HepG2 (cell line): Measurements from ENCODE around the gene FAIM2. TPM values are rescaled to one million over a fixed set of nuclear protein-coding genes. Genes with fewer than 3 reads are reported as not detected.

Experiments used
- DMAP1 ChIP-seq: IDR thresholded peaks from 2 replicates; pipeline ENCODE4 v1.6.1; 2016
- GABPB1 ChIP-seq: IDR thresholded peaks from 2 replicates; pipeline ENCODE4 v1.6.1; 2016; ENCODE audit warnings: mild to moderate bottlenecking, missing genetic modification reagents, moderate library complexity, missing compliant biosample characterization
- HOXD1 ChIP-seq: sonication (generic); formaldehyde crosslinking; IDR thresholded peaks from 2 replicates; pipeline ENCODE4 v1.5.0; 2020; ENCODE audit warnings: missing genetic modification reagents
- MXD1 ChIP-seq: sonication (generic); formaldehyde crosslinking; IDR thresholded peaks from 2 replicates; pipeline ENCODE4 v1.4.0; 2020; ENCODE audit warnings: mild to moderate bottlenecking, missing genetic modification reagents
- NR0B2 ChIP-seq: sonication (generic); formaldehyde crosslinking; IDR thresholded peaks from 2 replicates; pipeline ENCODE4 v1.4.0; 2020; ENCODE audit warnings: mild to moderate bottlenecking, missing genetic modification reagents
- PCBP2 ChIP-seq: fragments of 200-400 bp; formaldehyde crosslinking; optimal IDR thresholded peaks from 2 replicates; pipeline ENCODE3; 2018; ENCODE audit warnings: low read length, low read depth; ENCODE audit not compliant: poor library complexity, severe bottlenecking
- RARA ChIP-seq: IDR thresholded peaks from 2 replicates; pipeline ENCODE4 v1.6.1; 2016; ENCODE audit warnings: missing genetic modification reagents, missing compliant biosample characterization
- ZFP36L2 ChIP-seq: sonication (generic); formaldehyde crosslinking; IDR thresholded peaks from 2 replicates; pipeline ENCODE4 v1.4.0; 2020; ENCODE audit warnings: missing genetic modification reagents
- ZNF17 ChIP-seq: sonication (generic); formaldehyde crosslinking; IDR thresholded peaks from 2 replicates; pipeline ENCODE4 v1.5.0; 2020; ENCODE audit warnings: mild to moderate bottlenecking, missing genetic modification reagents
- ZNF354B ChIP-seq: sonication (generic); formaldehyde crosslinking; IDR thresholded peaks from 2 replicates; pipeline ENCODE4 v1.8.0; 2022; ENCODE audit warnings: mild to moderate bottlenecking, missing genetic modification reagents
- ZNF563 ChIP-seq: sonication (generic); formaldehyde crosslinking; IDR thresholded peaks from 2 replicates; pipeline ENCODE4 v1.8.0; 2022; ENCODE audit warnings: mild to moderate bottlenecking, moderate library complexity, missing genetic modification reagents
- ZNF749 ChIP-seq: sonication (generic); formaldehyde crosslinking; IDR thresholded peaks from 2 replicates; pipeline ENCODE4 v1.8.0; 2022; ENCODE audit warnings: mild to moderate bottlenecking, missing genetic modification reagents, moderate library complexity, borderline replicate concordance
- ZNF883 ChIP-seq: sonication (generic); formaldehyde crosslinking; IDR thresholded peaks from 2 replicates; pipeline ENCODE4 v1.5.1; 2020; ENCODE audit warnings: mild to moderate bottlenecking, missing genetic modification reagents; ENCODE audit errors: not compliant biosample characterization
- polyA plus RNA-seq, 8 experiments: library from polyadenylated mRNA; depleted of rRNA in 3 of 8; stranded (reverse) in 7 of 8; unstranded in 1 of 8; fragments of >200 nt; fragmentation: Illumina TruSeq in 4 of 8; extraction: Trizol in 4 of 8; gene quantifications; 2 replicates each; pipeline versions ENCODE4 v1.2.1 to v1.2.3, GENCODE V29; 2011 to 2016; ENCODE audit warnings: low read depth in 4 of 8, missing spikeins in 1 of 8, mixed read lengths in 1 of 8; ENCODE audit not compliant: insufficient read depth in 1 of 8
- total RNA-seq, 5 experiments: library from RNA; depleted of rRNA; stranded (reverse); fragments of >200 nt; fragmentation: Illumina TruSeq; extraction: Trizol; gene quantifications; 2 replicates each; pipeline ENCODE4 v1.2.3, GENCODE V29; 2016; ENCODE audit warnings: low read depth in 1 of 5
- TF ChIP-seq, protein P1 (sequence below): sonication (generic); formaldehyde crosslinking; IDR thresholded peaks from 2 replicates; pipeline ENCODE4 v1.5.1; 2020; ENCODE audit warnings: mild to moderate bottlenecking, moderate library complexity, missing genetic modification reagents
- TF ChIP-seq, protein P2 (sequence below): sonication (generic); formaldehyde crosslinking; IDR thresholded peaks from 2 replicates; pipeline ENCODE4 v1.5.1; 2020; ENCODE audit warnings: missing genetic modification reagents, mild to moderate bottlenecking, borderline replicate concordance
- TF ChIP-seq, protein P3 (sequence below): sonication (generic); formaldehyde crosslinking; IDR thresholded peaks from 2 replicates; pipeline ENCODE4 v1.4.0; 2020; ENCODE audit warnings: missing genetic modification reagents
- TF ChIP-seq, protein P4 (sequence below): sonication (generic); formaldehyde crosslinking; IDR thresholded peaks from 2 replicates; pipeline ENCODE4 v1.5.0; 2020; ENCODE audit warnings: missing genetic modification reagents, mild to moderate bottlenecking, borderline replicate concordance

The FAIM2 gene
- total and polyA plus RNA-seq, 2 of the 13 experiments (the other 11 are each of a cell fraction or from before 2014, with no cell fraction given): not detected

DNA sequence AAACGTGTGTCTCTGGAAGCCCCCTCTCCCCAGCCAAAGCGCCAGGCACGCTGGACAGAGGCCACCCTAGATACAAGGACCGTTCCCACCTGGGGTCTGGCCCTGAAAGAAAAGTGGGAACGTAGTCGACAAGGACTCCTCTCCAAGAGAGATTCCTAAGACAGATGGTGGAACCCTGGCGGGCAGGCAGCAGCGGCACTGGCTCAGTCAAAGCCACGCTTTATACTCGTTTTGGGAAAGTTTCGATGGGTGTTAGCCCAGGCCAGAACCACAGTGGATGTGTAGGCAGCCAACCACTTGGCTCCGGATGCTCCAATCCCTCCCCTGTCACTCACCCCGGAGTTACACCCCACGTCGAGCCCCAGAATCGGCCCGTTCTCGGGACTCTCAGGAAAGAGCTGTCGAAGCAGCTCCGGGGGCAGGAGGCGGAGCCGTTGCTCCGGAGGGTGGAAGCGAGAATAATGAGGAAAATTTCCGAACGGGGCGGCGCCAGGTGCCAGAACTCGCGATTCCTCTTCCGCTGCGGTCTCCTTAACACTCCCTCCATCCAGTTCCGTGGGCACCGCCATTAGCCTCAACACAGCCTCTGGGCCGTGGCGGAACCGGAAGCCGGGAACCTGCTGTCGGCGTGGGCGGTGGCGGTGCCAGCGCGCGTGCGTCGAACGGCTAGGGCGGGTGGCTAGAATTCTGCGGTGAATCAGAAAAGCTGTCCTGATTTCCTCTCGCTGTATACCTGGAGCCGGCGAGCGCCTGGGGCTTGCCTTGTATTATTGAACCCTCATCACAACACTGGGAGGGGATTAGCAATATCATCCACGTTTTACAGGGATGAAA is 61.0 kb downstream of the FAIM2 start, which contains the start of gene BCDIN3D (continued):
- peak; percentile 37; the same call in 1 of the 2 replicates for TF ChIP-seq NR0B2 (CRISPR knock-in tag)
- TF ChIP-seq, protein P1, sequence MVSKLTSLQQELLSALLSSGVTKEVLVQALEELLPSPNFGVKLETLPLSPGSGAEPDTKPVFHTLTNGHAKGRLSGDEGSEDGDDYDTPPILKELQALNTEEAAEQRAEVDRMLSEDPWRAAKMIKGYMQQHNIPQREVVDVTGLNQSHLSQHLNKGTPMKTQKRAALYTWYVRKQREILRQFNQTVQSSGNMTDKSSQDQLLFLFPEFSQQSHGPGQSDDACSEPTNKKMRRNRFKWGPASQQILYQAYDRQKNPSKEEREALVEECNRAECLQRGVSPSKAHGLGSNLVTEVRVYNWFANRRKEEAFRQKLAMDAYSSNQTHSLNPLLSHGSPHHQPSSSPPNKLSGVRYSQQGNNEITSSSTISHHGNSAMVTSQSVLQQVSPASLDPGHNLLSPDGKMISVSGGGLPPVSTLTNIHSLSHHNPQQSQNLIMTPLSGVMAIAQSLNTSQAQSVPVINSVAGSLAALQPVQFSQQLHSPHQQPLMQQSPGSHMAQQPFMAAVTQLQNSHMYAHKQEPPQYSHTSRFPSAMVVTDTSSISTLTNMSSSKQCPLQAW (CRISPR knock-in tag): peak; percentile 64
- TF ChIP-seq, protein P2, sequence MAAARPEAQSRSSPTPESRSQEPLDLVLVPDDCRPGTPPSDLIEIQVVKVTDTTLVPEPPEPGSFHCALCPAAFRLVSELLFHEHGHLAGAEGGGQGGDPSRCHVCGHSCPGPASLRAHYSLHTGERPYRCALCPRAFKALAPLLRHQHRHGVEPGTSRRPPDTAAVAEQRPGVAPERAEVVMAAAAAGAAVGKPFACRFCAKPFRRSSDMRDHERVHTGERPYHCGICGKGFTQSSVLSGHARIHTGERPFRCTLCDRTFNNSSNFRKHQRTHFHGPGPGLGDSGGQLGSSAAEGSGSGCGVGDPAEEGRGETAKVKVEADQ: 0 out of 2 replicates have a peak, but pooled peaks have one; percentile 21
- TF ChIP-seq GABPB1 (CRISPR knock-in tag): peak; percentile 96
- TF ChIP-seq PCBP2: no peak
- peak; percentile 84; the same call in 1 of the 2 replicates for TF ChIP-seq ZNF749
- TF ChIP-seq, protein P3, sequence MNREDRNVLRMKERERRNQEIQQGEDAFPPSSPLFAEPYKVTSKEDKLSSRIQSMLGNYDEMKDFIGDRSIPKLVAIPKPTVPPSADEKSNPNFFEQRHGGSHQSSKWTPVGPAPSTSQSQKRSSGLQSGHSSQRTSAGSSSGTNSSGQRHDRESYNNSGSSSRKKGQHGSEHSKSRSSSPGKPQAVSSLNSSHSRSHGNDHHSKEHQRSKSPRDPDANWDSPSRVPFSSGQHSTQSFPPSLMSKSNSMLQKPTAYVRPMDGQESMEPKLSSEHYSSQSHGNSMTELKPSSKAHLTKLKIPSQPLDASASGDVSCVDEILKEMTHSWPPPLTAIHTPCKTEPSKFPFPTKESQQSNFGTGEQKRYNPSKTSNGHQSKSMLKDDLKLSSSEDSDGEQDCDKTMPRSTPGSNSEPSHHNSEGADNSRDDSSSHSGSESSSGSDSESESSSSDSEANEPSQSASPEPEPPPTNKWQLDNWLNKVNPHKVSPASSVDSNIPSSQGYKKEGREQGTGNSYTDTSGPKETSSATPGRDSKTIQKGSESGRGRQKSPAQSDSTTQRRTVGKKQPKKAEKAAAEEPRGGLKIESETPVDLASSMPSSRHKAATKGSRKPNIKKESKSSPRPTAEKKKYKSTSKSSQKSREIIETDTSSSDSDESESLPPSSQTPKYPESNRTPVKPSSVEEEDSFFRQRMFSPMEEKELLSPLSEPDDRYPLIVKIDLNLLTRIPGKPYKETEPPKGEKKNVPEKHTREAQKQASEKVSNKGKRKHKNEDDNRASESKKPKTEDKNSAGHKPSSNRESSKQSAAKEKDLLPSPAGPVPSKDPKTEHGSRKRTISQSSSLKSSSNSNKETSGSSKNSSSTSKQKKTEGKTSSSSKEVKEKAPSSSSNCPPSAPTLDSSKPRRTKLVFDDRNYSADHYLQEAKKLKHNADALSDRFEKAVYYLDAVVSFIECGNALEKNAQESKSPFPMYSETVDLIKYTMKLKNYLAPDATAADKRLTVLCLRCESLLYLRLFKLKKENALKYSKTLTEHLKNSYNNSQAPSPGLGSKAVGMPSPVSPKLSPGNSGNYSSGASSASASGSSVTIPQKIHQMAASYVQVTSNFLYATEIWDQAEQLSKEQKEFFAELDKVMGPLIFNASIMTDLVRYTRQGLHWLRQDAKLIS: no peak; the same call in 1 of the 2 replicates
- no peak for TF ChIP-seq ZNF883
- TF ChIP-seq HOXD1 (CRISPR knock-in tag): no peak
- TF ChIP-seq ZNF17 (CRISPR knock-in tag): no peak
- TF ChIP-seq ZNF354B (CRISPR knock-in tag): no peak
- peak; percentile 67 for TF ChIP-seq MXD1 (CRISPR knock-in tag)
- TF ChIP-seq ZNF563 (CRISPR knock-in tag): peak; percentile 57; the same call in 1 of the 2 replicates
- no peak; the same call in none of the 2 replicates for TF ChIP-seq RARA (CRISPR knock-in tag)
- peak; percentile 84 for TF ChIP-seq DMAP1 (CRISPR knock-in tag)
- TF ChIP-seq, protein P4, sequence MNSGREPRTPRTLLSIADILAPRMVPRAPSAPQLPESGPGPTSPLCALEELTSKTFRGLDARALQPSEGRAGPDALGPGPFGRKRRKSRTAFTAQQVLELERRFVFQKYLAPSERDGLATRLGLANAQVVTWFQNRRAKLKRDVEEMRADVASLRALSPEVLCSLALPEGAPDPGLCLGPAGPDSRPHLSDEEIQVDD (CRISPR knock-in tag): peak; percentile 85; the same call in 1 of the 2 replicates
- no peak for TF ChIP-seq ZFP36L2 (CRISPR knock-in tag)
